ENCODE data around the gene JADE2. TPM values are rescaled to one million over a fixed set of nuclear protein-coding genes. Genes with fewer than 3 reads are reported as not detected.

Gene JADE2
- total and polyA plus RNA-seq, 2 of the 8 experiments (the other 6 are each of a cell fraction or from before 2014, with no cell fraction given), result 19.2 to 55.8 TPM

- TF ChIP-seq CHD7 (IDR thresholded peaks at IDR 0.05; ENCODE audit: insufficient replicate concordance, low read length), result no peak
- no peak for TF ChIP-seq CREB1 (IDR thresholded peaks at IDR 0.05)
- TF ChIP-seq NRF1 (IDR thresholded peaks at IDR 0.05; ENCODE audit: low read depth, low read length), result no peak
- TF ChIP-seq EZH2 (IDR thresholded peaks at IDR 0.05; ENCODE audit: low read depth, low read length, severe bottlenecking), result no peak
- TF ChIP-seq KDM4A (IDR thresholded peaks at IDR 0.05; ENCODE audit: low read depth, low read length, severe bottlenecking), result no peak
- TF ChIP-seq CBX5 (IDR thresholded peaks at IDR 0.05; ENCODE audit: low read depth, low read length), result no peak
- TF ChIP-seq MAX (IDR thresholded peaks at IDR 0.05), result no peak
- no peak for TF ChIP-seq CTCF (IDR thresholded peaks at IDR 0.05; ENCODE audit: control extremely low read depth in 1 of 3, insufficient read depth in 1 of 3, low read depth in 1 of 3, low read length in 3 of 3)
- no peak for TF ChIP-seq SP4 (IDR thresholded peaks at IDR 0.05; ENCODE audit: low read length)
These were observed 38.9 kb downstream of the JADE2 start (continued) for GRCh38 chr5:134564396-134564795.

Data from H1 (cell line).